Measurements from ENCODE around the gene ZDHHC3. TPM values are rescaled to one million over a fixed set of nuclear protein-coding genes. Genes with fewer than 3 reads are reported as not detected.

Gene ZDHHC3
- polyA plus RNA-seq, 1 experiment: 198 TPM

DNA sequence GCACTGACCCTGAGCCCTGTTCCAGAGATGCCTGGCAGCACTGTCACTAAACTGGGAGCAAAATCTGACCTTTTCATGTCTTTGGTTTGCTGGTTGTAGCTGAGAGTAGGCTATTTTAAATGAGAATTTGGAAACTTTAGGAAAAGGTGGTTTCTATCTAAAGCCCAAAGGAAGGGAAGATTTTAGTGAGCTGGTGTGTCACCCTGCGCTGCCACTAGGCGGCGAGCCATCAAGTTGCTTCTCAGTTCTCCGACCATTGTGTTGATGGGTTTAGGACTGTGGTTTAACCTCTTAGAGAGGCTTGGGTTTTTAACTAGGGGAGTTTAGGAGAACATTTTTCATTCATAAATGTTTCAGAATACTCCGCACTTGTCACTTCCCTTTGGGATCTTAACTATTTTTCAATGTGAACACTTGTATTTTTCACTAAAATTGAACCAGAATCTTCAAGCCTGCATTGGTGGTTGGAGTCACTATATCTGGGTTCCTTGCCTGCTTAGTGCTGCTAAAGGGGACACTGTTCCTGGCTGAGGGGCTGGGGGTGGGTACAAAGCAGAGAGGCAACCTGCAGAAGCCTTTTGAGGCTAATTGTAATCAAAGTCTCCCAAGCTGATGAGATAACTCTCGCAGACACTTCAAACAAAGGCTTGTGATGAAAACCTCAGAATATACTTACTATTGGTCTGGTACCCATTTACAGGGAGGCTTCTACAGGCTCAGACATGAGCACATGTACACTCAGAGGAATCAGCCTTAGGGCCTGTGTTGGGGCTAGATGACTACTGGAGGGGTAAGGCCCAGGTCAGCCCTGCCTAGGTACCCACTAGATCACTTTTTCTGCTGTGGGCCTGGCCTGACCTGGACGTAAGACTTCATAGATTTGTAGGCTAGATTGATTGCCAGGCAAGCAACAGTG lies 16.8 kb upstream of the ZDHHC3 start:
- Histone ChIP-seq H3K4me3 (ENCODE audit: low read depth, low read length) (no peak overlapping the region), H3K36me3 (ENCODE audit: control insufficient read depth, insufficient read depth, low read length) (peaks cover 16% of the 10 kb centered on the region), H3K27me3 (ENCODE audit: control insufficient read depth, insufficient read depth, low read length) (no peaks in the 10 kb centered on the region)
- ChIA-PET POLR2A (no interaction called here), CTCF (interaction anchor here (0.7 to 2.2 kb wide), 16 partner anchors 8 to 100 kb away, joined by 3 to 13 read pairs (median 4); partner anchors contain the start of genes EXOSC7 and ZDHHC3)
- TF ChIP-seq, protein P1, sequence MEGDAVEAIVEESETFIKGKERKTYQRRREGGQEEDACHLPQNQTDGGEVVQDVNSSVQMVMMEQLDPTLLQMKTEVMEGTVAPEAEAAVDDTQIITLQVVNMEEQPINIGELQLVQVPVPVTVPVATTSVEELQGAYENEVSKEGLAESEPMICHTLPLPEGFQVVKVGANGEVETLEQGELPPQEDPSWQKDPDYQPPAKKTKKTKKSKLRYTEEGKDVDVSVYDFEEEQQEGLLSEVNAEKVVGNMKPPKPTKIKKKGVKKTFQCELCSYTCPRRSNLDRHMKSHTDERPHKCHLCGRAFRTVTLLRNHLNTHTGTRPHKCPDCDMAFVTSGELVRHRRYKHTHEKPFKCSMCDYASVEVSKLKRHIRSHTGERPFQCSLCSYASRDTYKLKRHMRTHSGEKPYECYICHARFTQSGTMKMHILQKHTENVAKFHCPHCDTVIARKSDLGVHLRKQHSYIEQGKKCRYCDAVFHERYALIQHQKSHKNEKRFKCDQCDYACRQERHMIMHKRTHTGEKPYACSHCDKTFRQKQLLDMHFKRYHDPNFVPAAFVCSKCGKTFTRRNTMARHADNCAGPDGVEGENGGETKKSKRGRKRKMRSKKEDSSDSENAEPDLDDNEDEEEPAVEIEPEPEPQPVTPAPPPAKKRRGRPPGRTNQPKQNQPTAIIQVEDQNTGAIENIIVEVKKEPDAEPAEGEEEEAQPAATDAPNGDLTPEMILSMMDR (IDR thresholded peaks at IDR 0.05; ENCODE audit: insufficient read depth, low read depth, low read length): peak; percentile 72
- DNase-seq (ENCODE audit: low read depth): no peak

DNA sequence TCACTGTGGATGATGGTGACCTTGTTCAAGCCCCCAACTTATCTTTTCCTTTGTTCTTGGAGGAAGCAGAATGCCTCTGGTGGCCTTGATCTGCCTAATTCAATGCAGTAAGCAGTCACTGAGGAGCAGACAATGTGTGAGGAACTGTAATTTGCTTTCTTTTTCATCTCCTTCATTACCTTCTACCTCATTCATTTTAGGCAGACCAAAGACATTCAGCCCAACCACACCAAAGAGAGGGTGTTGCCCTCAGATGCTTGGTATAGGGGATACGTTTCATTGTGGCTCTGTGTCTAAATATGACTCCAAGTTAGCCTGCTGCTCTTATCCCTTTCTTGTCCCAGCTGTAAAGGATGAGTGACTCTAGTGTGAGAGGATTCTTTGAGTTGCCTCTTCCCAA lies 15.4 kb upstream of the ZDHHC3 start:
- TF ChIP-seq, protein P1 (IDR thresholded peaks at IDR 0.05; ENCODE audit: insufficient read depth, low read depth, low read length): no peak
- no peak for DNase-seq (ENCODE audit: low read depth)
- CTCF ChIA-PET: interaction anchor here (1.5 to 1.8 kb wide), 3 partner anchors 8 to 20 kb away, joined by 5 to 8 read pairs (median 7); no protein-coding TSS in a partner anchor
- no peak overlapping the region for H3K4me3 ChIP-seq (ENCODE audit: low read depth, low read length)
- POLR2A ChIA-PET: no interaction called here
- no peaks in the 10 kb centered on the region for H3K27me3 ChIP-seq (ENCODE audit: control insufficient read depth, insufficient read depth, low read length)
- H3K36me3 ChIP-seq (ENCODE audit: control insufficient read depth, insufficient read depth, low read length): peaks cover 9% of the 10 kb centered on the region

DNA sequence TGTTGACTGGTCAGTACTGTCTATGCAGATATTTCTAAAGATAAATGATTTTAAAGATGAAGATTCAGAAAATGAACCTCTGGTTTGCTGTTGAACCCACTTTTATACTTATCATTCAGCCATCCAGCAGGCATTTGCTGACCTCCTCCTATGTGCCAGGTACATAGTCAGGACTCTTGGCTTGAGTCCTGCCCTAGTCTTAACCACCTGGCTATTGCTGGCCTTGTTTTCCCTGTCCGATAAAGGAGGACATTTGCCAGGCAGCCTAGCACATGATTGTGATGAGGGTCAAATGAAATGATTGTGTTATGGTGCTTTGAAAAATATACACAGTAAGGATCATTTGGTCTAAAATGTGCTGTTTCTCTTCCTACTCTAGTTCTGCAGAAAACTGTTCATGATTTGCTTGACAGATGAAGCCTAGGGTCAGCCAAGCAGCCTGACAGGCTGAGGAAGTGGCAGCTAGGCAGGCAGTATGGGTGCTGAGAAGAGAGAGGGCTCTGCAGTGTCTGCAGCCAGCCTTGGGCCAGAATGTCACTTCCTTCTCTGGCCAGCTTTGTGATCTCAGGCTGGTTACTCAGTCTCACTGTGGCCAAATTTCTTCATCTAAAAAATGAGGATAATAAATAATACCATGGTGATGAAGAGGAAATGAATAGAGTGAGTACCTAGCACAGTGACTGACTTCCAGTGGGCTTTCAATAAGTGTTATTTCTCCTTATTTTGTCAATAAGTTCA lies 13.8 kb upstream of the ZDHHC3 start:
- ChIA-PET POLR2A (no interaction called here), CTCF (interaction anchor here (0.7 to 3.2 kb wide), 2 partner anchors 13 to 17 kb away, joined by 3 to 14 read pairs; partner anchors contain the start of genes EXOSC7 and ZDHHC3)
- H3K27me3 ChIP-seq (ENCODE audit: control insufficient read depth, insufficient read depth, low read length): no peaks in the 10 kb centered on the region
- TF ChIP-seq, protein P1 (IDR thresholded peaks at IDR 0.05; ENCODE audit: insufficient read depth, low read depth, low read length): no peak
- no peak overlapping the region for H3K4me3 ChIP-seq (ENCODE audit: low read depth, low read length)
- peaks cover 9% of the 10 kb centered on the region for H3K36me3 ChIP-seq (ENCODE audit: control insufficient read depth, insufficient read depth, low read length)
- no peak for DNase-seq (ENCODE audit: low read depth)

DNA sequence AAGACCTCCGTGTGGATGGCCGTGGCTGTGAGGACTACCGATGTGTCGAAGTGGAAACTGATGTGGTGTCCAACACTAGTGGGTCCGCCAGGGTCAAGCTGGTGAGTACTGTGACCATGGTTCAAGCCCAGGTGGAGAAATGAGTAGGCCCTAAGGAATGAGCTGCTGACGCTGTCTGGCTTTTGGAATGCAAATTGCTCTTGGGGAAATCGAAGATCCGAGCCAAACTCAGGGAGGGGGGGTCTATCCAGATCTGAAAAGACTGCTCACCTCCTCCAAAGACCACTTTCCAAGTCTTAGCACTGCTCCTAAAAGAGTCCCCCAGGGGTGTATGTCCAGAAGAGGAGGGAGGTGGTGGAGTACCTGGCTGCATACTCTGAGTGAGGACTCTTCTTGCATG lies 13.2 kb upstream of the ZDHHC3 start:
- POLR2A ChIA-PET: no interaction called here
- no peak overlapping the region for H3K4me3 ChIP-seq (ENCODE audit: low read depth, low read length)
- DNase-seq (ENCODE audit: low read depth): no peak
- H3K36me3 ChIP-seq (ENCODE audit: control insufficient read depth, insufficient read depth, low read length): peaks cover 9% of the 10 kb centered on the region
- H3K27me3 ChIP-seq (ENCODE audit: control insufficient read depth, insufficient read depth, low read length): no peaks in the 10 kb centered on the region
- TF ChIP-seq, protein P1 (IDR thresholded peaks at IDR 0.05; ENCODE audit: insufficient read depth, low read depth, low read length): no peak
- CTCF ChIA-PET: interaction anchor here (1.3 to 3.2 kb wide), 2 partner anchors 12 kb away, joined by 5 to 14 read pairs; partner anchors contain the start of genes EXOSC7 and ZDHHC3

DNA sequence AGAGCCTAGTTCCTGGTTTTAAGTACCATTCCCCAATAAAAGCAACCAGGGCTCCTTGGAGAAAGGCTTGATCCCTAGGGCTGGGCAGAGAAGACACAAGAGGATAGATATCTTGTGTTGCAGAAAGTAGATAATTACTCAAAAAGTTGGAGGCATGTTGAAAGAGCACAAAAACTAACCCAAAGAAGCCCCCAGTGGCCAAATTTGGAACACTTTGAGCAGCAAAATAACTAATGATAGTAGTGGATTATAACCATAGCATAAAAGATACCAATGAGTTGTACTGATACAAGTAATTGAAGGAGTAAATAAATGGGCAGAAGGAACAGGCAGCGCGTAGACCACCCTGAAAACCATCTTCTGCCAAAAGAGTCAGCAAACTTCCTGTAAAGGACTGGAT lies 12.1 kb upstream of the ZDHHC3 start:
- no peak for DNase-seq (ENCODE audit: low read depth)
- Histone ChIP-seq H3K27me3 (ENCODE audit: control insufficient read depth, insufficient read depth, low read length) (no peaks in the 10 kb centered on the region), H3K36me3 (ENCODE audit: control insufficient read depth, insufficient read depth, low read length) (peaks cover 9% of the 10 kb centered on the region), H3K4me3 (ENCODE audit: low read depth, low read length) (no peak overlapping the region)
- ChIA-PET CTCF (interaction anchor here (0.6 to 3.2 kb wide), 4 partner anchors 11 to 225 kb away, joined by 3 to 14 read pairs (median 4); partner anchors contain the start of genes EXOSC7 and ZDHHC3), POLR2A (interaction anchor here (0.5 kb wide), 1 partner anchor 499 kb away, joined by 3 read pairs; no protein-coding TSS in a partner anchor)
- TF ChIP-seq, protein P1 (IDR thresholded peaks at IDR 0.05; ENCODE audit: insufficient read depth, low read depth, low read length): peak; percentile 52
